Esophagus muscularis mucosa (tissue), 4 donors: ENCODE results near the gene HK2.

Source experiments
- EP300 ChIP-seq: sonication (generic); formaldehyde crosslinking; IDR thresholded peaks from one replicate; pipeline ENCODE4 v1.6.1; 2017; ENCODE audit warnings: antibody characterized with exemption
- POLR2A ChIP-seq: fragments of 450-650 bp; IDR thresholded peaks from one replicate; pipeline ENCODE4 v1.6.1; 2017; ENCODE audit warnings: antibody characterized with exemption, moderate library complexity, mild to moderate bottlenecking, low read depth
- TF ChIP-seq, protein P1 (sequence below), 3 experiments: fragments of 200-600 bp in 2 of 3; fragments of 450-650 bp in 1 of 3; sonication (generic) in 2 of 3; IDR thresholded peaks; one replicate each; pipeline ENCODE4 v1.5.1; 2017 to 2019; ENCODE audit warnings: antibody characterized with exemption in 3 of 3, mild to moderate bottlenecking in 2 of 3, moderate library complexity in 1 of 3

DNA sequence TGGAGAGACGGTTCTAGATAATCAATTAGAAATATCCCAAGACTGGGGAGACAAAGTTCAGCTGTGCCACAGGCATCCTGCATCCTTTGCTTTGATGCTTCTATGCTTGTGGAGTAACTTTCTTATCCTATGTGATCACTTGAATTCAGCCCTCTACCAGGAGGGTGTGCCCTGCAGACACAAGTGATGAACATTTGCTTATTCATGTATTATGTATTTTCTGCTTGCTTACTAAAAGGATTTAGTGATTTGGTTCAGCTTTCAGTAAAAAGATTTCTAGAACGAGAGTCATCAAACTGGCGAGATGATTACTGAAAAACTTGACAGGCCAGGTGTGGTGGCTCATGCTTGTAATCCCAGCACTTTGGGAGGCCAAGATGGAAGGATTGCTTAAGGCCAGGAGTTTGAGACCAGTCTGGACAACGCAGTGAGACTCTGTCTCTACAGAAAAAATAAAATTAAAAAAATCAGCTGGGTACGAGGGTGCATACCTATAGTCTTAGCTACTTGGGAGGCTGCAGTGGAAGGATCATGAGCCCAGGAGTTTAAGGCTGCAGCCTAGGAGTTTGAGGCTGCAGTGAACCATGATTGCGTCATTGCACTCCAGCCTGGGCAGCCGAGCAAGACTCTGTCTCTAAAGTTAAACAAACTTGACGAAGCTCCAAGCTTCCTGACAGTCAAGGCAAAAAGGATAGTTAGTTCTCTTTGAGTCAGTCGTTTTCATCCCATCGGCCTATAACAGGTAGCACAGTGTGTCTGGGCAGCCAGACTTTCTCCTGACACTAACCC lies 13.3 kb downstream of the HK2 start:
- TF ChIP-seq, protein P1, sequence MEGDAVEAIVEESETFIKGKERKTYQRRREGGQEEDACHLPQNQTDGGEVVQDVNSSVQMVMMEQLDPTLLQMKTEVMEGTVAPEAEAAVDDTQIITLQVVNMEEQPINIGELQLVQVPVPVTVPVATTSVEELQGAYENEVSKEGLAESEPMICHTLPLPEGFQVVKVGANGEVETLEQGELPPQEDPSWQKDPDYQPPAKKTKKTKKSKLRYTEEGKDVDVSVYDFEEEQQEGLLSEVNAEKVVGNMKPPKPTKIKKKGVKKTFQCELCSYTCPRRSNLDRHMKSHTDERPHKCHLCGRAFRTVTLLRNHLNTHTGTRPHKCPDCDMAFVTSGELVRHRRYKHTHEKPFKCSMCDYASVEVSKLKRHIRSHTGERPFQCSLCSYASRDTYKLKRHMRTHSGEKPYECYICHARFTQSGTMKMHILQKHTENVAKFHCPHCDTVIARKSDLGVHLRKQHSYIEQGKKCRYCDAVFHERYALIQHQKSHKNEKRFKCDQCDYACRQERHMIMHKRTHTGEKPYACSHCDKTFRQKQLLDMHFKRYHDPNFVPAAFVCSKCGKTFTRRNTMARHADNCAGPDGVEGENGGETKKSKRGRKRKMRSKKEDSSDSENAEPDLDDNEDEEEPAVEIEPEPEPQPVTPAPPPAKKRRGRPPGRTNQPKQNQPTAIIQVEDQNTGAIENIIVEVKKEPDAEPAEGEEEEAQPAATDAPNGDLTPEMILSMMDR (IDR thresholded peaks at IDR 0.05), result no peak
- TF ChIP-seq EP300 (no peak), POLR2A (no peak)
